ENCODE results near the gene CALML5.
A peak's percentile ranks its signal among the peaks of the same experiment; 100 is the strongest.

The CALML5 gene

DNA sequence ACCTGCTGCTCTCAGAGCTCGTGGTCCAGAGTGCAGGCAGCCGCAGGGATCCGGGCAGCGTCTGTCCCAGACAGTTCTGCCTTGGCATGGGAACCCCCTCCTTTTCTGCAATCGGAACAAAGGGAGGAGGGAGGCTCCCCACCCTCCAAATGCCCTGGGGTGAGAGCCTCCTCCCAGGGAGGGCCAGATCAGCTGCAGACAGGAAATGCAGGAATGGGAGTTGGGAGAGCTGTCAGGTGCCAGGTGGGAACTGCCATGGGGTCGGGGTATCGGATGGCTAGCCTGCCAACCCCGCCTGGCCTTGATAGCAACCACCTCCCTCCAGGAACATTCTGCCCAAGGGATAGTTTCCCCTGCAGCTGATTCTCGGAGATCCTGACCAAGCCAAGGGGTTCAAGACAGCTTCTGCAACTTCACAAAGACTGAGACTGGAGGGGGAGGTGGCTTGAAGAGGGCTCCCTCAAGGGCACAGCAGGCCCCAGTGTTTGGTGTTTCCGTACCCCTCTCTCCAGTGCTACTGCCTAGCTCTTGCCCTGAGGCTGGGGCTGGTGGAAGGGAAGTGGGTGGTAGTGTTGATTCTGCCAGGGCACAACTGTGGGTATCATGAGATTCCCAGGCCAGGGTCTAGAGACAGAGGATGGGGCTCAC, at the start of gene CALML5:
Gene CALML5, minus strand, starts transcription at position 78 of the 648 bp plus-strand sequence. CDS start 132 bp downstream, outside the sequence.
- DNase-seq, result no peak

DNA sequence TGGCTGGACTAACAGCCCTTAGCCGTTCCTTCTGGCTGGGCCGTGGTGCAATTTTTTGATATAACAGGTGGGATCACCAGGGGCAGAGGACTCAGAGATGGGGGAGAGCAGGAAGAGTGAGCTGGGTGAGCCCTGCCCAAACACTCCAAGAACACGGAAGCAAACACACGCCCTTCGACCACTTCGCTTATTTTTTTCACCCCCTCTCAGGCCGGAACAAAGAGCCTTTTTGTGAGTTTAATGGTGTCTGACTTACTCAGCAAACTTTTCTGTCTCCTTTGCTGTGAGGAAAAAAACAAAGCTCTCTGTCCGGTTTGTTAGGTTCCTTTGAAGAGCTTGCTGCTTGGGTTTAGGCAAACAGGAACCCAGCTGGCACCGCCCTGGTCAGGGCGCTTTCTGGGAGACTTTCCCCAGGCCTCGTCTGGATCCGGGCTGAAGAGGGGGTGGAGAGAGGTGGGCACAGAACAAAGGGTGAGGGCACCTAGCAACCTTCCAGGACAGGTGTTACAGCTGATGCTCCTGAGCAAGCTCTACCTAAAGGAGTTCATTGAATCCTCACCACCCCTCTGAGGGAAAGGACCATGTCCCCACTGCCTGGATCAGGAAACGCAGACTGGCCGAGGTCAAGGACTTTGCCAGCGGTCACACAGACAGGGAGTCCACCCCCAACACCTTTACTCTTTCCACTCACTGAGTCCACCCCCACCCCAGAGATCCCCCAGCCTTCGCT, 48.7 kb upstream of the CALML5 start:
- no peak for DNase-seq

DNA sequence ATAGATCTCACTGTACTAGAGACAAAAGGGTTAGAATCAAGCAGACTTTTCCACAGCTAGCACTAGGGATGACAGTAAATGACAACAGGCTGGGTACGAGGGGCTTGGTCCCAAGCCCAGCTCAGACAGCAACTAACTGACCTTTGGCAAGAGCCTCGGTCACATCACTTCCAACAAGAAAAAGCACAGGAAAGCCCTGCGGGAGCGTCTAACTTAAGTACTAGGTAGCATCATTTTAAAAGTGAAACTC, 48.2 kb upstream of the CALML5 start:
- DNase-seq, result no peak

- peak; percentile 13 for DNase-seq
These were observed 47.7 kb upstream of the CALML5 start for GRCh38 chr10:5546891-5547680.

DNA sequence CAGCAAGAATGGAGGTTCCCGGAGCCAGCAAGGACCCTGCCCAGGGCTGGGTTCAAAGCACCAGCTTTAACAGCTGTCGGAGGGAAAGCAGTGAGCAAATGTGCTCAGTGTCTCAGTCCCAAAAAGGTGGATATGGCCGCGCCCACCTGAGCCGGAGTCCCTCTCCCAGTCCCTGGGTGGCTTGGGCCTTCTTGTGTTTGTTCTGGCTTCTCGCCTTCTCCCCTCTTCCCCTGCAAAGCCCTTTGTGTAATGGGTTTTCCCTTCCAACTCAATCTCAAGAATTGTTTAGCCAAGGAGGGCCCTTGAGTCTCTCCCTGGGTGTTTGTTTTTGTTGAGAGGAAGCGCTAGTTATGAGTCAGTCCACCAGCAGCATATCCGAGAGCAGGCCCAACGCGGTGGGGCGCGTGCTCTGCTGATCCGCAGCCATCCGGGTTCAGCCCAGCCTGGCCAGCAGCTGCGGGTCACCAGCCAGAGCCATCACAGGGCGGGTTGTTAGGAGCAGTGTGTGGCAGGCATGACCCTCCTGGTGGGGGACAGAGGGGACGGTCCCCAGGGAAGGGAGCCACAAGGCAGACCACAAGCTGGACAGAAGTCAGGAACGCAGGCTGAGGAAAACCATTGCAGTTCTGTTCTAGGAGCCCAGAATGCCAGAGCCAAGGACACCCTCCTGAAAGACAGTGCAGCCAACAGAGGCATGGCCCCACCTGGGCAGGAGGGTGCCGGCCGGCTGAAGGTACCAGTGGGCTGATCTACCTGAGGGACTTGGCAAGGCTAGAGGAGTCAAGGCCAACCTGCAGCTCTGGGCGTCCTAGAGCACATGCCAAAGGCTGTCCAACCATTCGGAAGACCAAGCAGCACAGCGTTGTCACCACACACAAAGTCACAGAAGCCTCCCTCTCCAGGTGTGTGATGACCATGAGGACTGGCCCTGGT, 46.7 kb upstream of the CALML5 start:
- peak; percentile 55 for DNase-seq

GRCh38 chr10:5545426-5545777, 46.0 kb upstream of the CALML5 start:
- DNase-seq, result no peak

- peak; percentile 15 for DNase-seq
These were observed 45.6 kb upstream of the CALML5 start for GRCh38 chr10:5545011-5545410.

DNA sequence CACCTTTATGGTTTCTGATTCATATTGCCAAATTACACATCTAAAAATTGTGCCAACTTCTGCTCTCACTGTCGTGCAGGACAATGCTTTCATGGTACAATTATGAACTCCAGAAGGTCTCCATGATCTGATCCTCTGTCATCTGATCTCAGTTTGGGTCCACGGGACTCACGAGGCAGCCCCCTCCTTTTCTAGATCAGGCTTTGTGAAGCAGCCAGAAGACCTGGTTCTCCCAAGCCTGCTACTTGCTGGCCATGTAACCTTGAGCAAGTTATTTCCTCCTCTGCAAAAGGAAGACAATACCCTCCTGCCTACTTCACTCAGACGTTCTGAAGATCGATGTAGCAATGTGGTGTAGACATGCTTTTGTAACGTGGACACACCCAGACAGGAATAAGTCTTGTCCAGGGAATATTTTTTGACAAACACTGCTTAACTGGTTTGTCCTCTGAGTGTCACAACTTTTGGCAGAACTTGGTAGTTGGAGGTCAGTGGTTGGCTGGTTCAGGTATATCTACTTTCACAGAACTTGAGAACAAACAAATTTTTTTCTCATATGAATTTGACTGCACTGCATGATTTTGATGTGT, 44.9 kb upstream of the CALML5 start:
- peak; percentile 7 for DNase-seq

DNA sequence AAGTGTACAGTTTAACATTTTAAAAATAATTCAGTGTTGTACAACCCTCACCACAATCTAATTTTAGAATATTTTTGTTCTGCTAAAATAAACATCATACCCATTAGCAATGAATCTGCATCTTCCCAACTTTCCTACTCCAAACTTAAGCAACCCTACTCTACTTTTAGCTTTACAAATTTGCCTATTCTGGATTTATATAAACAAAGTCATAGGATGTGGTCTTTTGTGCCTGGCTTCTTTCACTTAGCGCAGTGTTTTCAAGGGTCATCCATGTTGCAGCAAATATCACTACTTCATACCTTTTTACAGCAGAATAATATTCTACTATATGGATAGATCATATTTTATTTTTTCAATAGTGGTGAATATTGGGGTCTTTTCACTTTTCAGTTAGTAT, 44.3 kb upstream of the CALML5 start:
- DNase-seq, result no peak

- DNase-seq, result no peak
These were observed 42.7 kb upstream of the CALML5 start for GRCh38 chr10:5542100-5542499.

GRCh38 chr10:5540891-5541290, 41.5 kb upstream of the CALML5 start:
- peak; percentile 5 for DNase-seq

GRCh38 chr10:5540080-5540479, 40.7 kb upstream of the CALML5 start:
- peak; percentile 7 for DNase-seq

DNA sequence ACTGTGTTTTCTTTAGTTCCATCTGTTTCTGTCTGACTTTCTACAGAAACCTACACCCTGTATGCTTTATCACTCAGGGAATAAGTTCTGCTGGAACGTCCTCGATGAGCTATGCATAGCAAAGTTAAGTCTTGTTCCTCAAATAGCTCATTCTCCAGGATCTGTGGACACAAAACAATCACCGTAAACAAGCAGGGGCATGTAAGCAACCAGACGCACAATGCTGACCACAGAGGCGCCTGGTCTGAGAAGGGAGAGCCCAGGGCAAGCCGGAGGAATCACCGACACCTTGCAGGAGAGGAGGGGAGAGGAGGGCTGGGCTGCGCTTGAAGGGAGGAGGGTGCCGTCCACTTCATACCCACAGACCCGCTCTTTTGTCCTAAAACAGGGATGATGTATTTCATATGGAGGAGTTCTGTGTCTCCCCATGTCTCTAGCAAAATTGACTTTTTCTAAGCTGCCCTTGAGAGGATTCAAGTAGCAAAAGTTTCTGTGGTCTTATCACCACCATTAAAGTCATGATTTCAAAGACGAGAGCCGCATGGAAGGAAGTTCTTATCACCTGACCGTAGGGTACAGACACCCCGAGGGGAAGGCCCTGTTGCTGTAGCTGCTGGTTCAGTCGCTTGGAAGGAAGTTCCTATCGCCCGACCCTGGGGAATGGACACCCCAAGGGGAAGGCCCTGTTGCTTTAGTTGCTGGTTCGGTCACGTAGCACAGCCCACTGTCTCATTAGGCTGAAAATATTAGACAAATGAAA, 39.7 kb upstream of the CALML5 start:
- peak; percentile 16 for DNase-seq

DNA sequence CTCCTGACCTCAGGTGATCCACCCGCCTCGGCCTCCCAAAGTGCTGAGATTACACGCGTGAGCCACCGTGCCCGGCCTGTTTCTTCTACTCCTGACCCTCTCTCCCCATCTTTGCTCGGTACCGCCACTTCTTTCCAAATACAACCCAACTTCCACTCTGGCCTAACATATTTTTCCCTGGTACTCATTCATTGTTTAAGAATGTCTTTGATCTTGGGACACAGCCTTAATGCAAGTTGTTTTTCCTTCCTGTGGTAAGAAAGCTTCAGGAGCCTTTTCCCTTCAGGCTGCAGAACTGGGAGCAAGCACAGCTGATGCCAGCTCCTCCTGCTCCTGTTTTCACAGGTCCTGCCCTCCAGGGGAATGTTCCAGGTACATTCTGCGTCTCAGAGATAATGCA, 39.1 kb upstream of the CALML5 start:
- peak; percentile 5 for DNase-seq

- peak; percentile 7 for DNase-seq
These were observed 38.3 kb upstream of the CALML5 start for GRCh38 chr10:5537684-5538083.

- DNase-seq, result peak; percentile 9
These were observed 37.2 kb upstream of the CALML5 start for GRCh38 chr10:5536486-5537081.

- peak; percentile 25 for DNase-seq
These were observed 35.8 kb upstream of the CALML5 start for GRCh38 chr10:5534880-5535856.

DNA sequence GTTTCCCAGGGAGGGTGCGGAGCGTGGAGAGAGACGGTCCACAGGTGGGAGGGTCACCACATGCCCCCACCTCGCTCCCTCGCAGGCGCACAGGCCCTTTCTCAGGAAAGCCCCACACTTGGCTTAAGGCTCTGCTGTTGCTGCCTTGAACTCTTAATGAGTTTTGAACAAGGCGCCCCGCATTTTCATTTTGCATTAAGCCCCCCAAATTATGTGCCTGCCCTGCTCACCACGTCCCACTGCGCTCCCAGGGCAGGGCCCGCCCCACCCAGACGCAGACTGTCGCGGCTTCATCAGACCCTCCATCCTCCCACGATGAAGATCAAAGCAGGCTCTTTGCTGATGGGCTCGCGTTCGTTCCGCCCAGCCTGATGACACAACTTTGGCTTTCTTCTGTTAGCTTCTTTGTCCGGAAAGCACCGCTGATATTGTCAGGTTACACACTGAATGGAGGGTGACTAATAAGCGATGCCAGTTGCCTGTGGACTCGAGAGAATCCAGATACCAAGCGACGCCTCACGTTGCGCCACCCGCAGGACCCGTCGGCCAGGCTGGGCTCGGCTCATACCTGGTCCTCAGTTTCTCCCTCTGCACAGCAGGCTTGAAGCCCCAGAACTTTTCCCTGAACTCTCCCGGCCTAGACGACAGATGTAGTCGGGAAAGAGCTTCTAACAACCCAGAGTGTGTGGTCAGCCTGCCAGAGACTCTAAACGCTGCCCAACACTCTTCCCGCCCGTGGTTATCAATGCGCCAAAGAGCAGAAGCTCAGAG, 34.9 kb upstream of the CALML5 start:
- peak; percentile 13 for DNase-seq

DNA sequence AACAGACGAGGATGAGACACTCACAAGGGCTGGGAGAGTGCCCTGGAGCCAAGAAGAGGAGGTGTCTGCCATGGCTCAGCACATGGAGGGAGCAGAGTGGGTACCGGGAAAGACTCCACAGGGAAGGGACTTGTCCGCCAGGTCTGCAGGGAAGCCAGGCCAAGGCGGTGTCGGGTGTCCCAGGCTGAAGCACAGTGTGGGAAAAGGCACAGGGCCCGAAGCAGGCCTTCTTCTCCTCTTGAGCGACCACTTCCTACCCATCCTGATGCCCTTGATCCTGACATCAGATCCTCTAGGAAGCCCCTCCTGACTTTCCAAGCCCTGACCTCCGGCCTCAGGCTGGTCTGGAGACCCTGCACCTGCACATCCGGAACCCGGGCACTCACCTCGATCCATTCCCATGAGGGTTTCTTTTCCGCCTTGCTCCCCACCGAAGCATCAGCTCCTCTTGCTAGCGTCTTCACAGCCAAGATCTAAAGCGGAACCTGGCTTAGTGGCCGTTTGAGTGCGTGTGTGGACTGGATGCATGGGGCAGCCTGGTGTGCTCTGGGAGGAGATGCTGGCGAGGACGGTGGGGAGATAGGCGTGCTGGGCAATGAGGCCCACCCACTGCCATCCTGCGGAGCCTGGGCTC, 33.8 kb upstream of the CALML5 start:
- no peak for DNase-seq

Measured in femur (tissue), 1 donor.